Measurements from ENCODE around the gene CDKN2D. TPM values are rescaled to one million over a fixed set of nuclear protein-coding genes. Genes with fewer than 3 reads are reported as not detected.

CDKN2D gene
- total RNA-seq, 1 experiment from 2014 or later = 13.8 TPM

GRCh38 chr19:10582091-10582490 is 13.3 kb upstream of the CDKN2D start:
- ChIA-PET CTCF (interaction anchor here (0.7 to 3.0 kb wide), 8 partner anchors 8 to 119 kb away, joined by 3 to 114 read pairs (median 3); partner anchors contain the start of gene QTRT1), POLR2A (interaction anchor here (1.6 kb wide), 1 partner anchor 62 kb away, joined by 4 read pairs; no protein-coding TSS in a partner anchor)
- no peak for ATAC-seq

More at GRCh38 chr19:10582091-10582490, 13.3 kb upstream of the CDKN2D start:
- Histone ChIP-seq H3K9me3 (ENCODE audit: control insufficient read depth in 1 of 2, insufficient read depth in 1 of 2, low read depth in 1 of 2, low read length in 2 of 2) (no peaks in the 10 kb centered on the region), H4K20me1 (ENCODE audit: insufficient read depth) (no peaks in the 10 kb centered on the region), H3K4me2 (ENCODE audit: low read length) (no peak overlapping the region), H3K9ac (ENCODE audit: low read length) (no peak overlapping the region), H3K36me3 (ENCODE audit: control insufficient read depth in 1 of 2, insufficient read depth in 2 of 2, low read length in 2 of 2) (peaks cover 9 to 14% of the 10 kb centered on the region in 2 experiments; a peak in 3 of 4 replicates), H3K4me3 (replicated peaks in 1 of 2; ENCODE audit: low read depth in 1 of 2, low read length in 2 of 2) (no peak overlapping the region), H3K9me2 (ENCODE audit: insufficient read depth) (no peaks in the 10 kb centered on the region), H3K4me1 (ENCODE audit: control insufficient read depth in 1 of 2, insufficient read depth in 2 of 2, low read length in 2 of 2) (peaks cover 5 to 20% of the 10 kb centered on the region in 2 experiments; a peak in 3 of 4 replicates), H3K79me2 (ENCODE audit: insufficient read depth, low read length) (peaks cover 4% of the 10 kb centered on the region; the same call in 1 of the 2 replicates), H3K27ac (ENCODE audit: low read depth, low read length) (no peak overlapping the region), H2AFZ (ENCODE audit: low read depth, low read length, poor library complexity, severe bottlenecking) (no peak overlapping the region), H3K27me3 (ENCODE audit: insufficient read depth, low read length) (no peaks in the 10 kb centered on the region)
- no TSS peak for BruUV-seq (replicated peaks)
- RAD21 ChIA-PET (ENCODE audit: low non-redundant PET in 1 of 2, low total read pairs in 2 of 2, uncharacterized antibody in 2 of 2, unreplicated experiment in 2 of 2) = interaction anchor here (0.7 to 3.5 kb wide), 5 partner anchors 22 to 118 kb away, joined by 5 to 31 read pairs (median 6); no protein-coding TSS in a partner anchor
- DNase-seq (ENCODE audit: low read depth, low spot score) = no peak
- intact Hi-C loops (cut with micrococcal nuclease) = loop anchor here (5.0 kb wide), 1 partner anchor 45 kb away; the partner anchor contains the start of gene SLC44A2
- TF ChIP-seq EZH2 (IDR thresholded peaks at IDR 0.05) (no peak), CTCF (IDR thresholded peaks at IDR 0.05 in 2 of 3, conservative IDR thresholded peaks at IDR 0.05 in 1 of 3; ENCODE audit: borderline replicate concordance in 1 of 3, insufficient read depth in 1 of 3, low read depth in 2 of 3, low read length in 2 of 3) (no peak), TCF7L2 (IDR thresholded peaks at IDR 0.05; ENCODE audit: borderline replicate concordance, extremely low read depth, insufficient read depth, insufficient read length) (no peak), MAX (IDR thresholded peaks at IDR 0.05) (no peak)

Measured in HCT116 (cell line).